ENCODE results near the gene SASS6.

The SASS6 gene

DNA sequence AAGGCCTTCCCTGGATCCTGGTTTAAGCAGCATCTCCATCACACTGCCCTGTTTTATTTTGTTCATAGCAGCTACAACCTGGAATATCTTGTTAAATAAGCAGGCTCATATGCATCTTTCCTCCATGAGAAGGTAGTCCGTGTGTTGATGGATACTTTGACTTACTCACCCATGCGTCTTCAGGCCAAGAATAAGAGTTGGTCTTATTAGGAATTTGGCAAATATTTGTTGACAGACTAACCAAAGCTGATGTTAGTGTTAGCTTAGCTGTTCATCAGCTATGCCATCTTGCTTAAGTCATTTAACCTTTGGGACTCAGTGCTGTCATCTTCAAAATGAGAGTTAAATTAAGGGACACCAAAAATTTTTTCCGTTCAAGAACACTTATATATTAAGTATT, 59.2 kb downstream of the SASS6 start:
- no peak overlapping the region for H3K4me3 ChIP-seq (replicated peaks; ENCODE audit: low read depth, low read length)
- TF ChIP-seq, protein P1, sequence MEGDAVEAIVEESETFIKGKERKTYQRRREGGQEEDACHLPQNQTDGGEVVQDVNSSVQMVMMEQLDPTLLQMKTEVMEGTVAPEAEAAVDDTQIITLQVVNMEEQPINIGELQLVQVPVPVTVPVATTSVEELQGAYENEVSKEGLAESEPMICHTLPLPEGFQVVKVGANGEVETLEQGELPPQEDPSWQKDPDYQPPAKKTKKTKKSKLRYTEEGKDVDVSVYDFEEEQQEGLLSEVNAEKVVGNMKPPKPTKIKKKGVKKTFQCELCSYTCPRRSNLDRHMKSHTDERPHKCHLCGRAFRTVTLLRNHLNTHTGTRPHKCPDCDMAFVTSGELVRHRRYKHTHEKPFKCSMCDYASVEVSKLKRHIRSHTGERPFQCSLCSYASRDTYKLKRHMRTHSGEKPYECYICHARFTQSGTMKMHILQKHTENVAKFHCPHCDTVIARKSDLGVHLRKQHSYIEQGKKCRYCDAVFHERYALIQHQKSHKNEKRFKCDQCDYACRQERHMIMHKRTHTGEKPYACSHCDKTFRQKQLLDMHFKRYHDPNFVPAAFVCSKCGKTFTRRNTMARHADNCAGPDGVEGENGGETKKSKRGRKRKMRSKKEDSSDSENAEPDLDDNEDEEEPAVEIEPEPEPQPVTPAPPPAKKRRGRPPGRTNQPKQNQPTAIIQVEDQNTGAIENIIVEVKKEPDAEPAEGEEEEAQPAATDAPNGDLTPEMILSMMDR (IDR thresholded peaks at IDR 0.05; ENCODE audit: low read length, missing control alignments) = no peak
- DNase-seq (ENCODE audit: low read depth) = no peak

- TF ChIP-seq, protein P1 (IDR thresholded peaks at IDR 0.05; ENCODE audit: low read length, missing control alignments) = no peak
- no peak for DNase-seq (ENCODE audit: low read depth)
- H3K4me3 ChIP-seq (replicated peaks; ENCODE audit: low read depth, low read length) = no peak overlapping the region
Measured at GRCh38 chr1:100070201-100070939, 62.4 kb downstream of the SASS6 start.

GRCh38 chr1:100065969-100066227, 66.8 kb downstream of the SASS6 start:
- TF ChIP-seq, protein P1 (IDR thresholded peaks at IDR 0.05; ENCODE audit: low read length, missing control alignments) = no peak
- no peak overlapping the region for H3K4me3 ChIP-seq (replicated peaks; ENCODE audit: low read depth, low read length)
- DNase-seq (ENCODE audit: low read depth) = no peak

GRCh38 chr1:100065183-100065968, 67.4 kb downstream of the SASS6 start:
- TF ChIP-seq, protein P1 (IDR thresholded peaks at IDR 0.05; ENCODE audit: low read length, missing control alignments) = no peak
- H3K4me3 ChIP-seq (replicated peaks; ENCODE audit: low read depth, low read length) = no peak overlapping the region
- DNase-seq (ENCODE audit: low read depth) = no peak

GRCh38 chr1:100061681-100062080, 71.0 kb downstream of the SASS6 start:
- no peak for DNase-seq (ENCODE audit: low read depth)
- no peak overlapping the region for H3K4me3 ChIP-seq (replicated peaks; ENCODE audit: low read depth, low read length)
- TF ChIP-seq, protein P1 (IDR thresholded peaks at IDR 0.05; ENCODE audit: low read length, missing control alignments) = no peak

DNA sequence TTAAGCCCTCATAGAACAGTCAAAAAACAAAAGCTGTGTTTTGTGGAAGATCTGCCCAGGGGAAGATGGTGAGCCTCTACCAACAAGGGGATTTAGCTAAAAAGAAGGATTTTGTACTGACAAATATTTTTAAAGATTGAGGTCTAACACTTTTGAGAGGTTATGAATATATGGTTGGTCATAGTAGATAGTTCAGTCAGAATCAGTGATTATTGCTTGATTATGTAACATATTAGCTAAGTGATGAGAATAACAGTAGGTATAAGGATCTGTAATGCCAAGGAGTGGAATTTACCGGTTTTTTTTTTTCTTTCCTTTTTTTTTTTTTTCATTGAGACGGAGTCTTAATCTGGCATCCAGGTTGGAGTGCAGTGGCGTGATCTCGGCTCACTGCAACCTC, 79.0 kb downstream of the SASS6 start:
- TF ChIP-seq, protein P1 (IDR thresholded peaks at IDR 0.05; ENCODE audit: low read length, missing control alignments) = no peak
- no peak for DNase-seq (ENCODE audit: low read depth)
- no peak overlapping the region for H3K4me3 ChIP-seq (replicated peaks; ENCODE audit: low read depth, low read length)

All from fibroblast of pulmonary artery (primary cell).